Thyroid gland (tissue), 4 donors: ENCODE measurements around the gene SIRT3. TPM values are rescaled to one million over a fixed set of nuclear protein-coding genes. Genes with fewer than 3 reads are reported as not detected.

Experiments
- DNase-seq, 2 donors: peaks; one replicate each; pipeline ENCODE4 v3.0.0-alpha.2; 2019
- H3K27ac ChIP-seq, 3 donors: fragments of 200-600 bp; sonication (generic); 1 replicate in 2 of 3; 2 replicates in 1 of 3; pipeline ENCODE4 v1.5.1; 2016 to 2019; ENCODE audit warnings: mild to moderate bottlenecking in 1 of 3, moderate library complexity in 1 of 3
- H3K27me3 ChIP-seq: fragments of 200-600 bp; sonication (generic); one replicate; pipeline ENCODE4 v1.5.1; 2019
- H3K36me3 ChIP-seq, 2 donors: fragments of 200-600 bp; sonication (generic); one replicate each; pipeline ENCODE4 v1.5.1; 2016 to 2019
- H3K4me1 ChIP-seq, 2 donors: fragments of 200-600 bp; sonication (generic); one replicate each; pipeline ENCODE4 v1.5.1; 2017 to 2019
- H3K4me3 ChIP-seq, 3 donors: fragments of 200-600 bp; sonication (generic); replicated peaks in 1 of 3; 1 replicate in 2 of 3; 2 replicates in 1 of 3; pipeline ENCODE4 v1.5.1; 2016; ENCODE audit warnings: mild to moderate bottlenecking in 1 of 3
- H3K9me3 ChIP-seq: fragments of 200-600 bp; sonication (generic); one replicate; pipeline ENCODE4 v1.5.1; 2017
- POLR2A ChIP-seq, 2 donors: fragments of 450-650 bp; IDR thresholded peaks; one replicate each; pipeline ENCODE4 v1.6.1; 2017; ENCODE audit warnings: antibody characterized with exemption in 2 of 2, mild to moderate bottlenecking in 2 of 2, moderate library complexity in 1 of 2
- WGBS, 2 donors: methylation state at CpG; one replicate each; pipeline ENCODE4 v1.1.5; 2017; 5-methylcytosine and 5-hydroxymethylcytosine counted together
- intact Hi-C: fragments of 100-400 bp; cut with DNase I; formaldehyde crosslinking; loops from one replicate; pipeline ENCODE4 v1.15.1; 2023
- total RNA-seq, 4 donors: library from RNA; depleted of rRNA; stranded (reverse); fragments of >200 nt; gene quantifications; one replicate each; pipeline ENCODE4 v1.2.3, GENCODE V29; 2016
- TF ChIP-seq, protein P1 (sequence below), 6 experiments: fragments of 200-600 bp in 3 of 6; fragments of 450-650 bp in 3 of 6; sonication (generic) in 3 of 6; IDR thresholded peaks; one replicate each; pipeline ENCODE4 v1.5.1; 2016 to 2019; ENCODE audit warnings: antibody characterized with exemption in 6 of 6, mild to moderate bottlenecking in 2 of 6, inconsistent platforms in 1 of 6, moderate library complexity in 1 of 6

SIRT3 gene
- total RNA-seq, 4 donors from 2014 or later: 14.3 to 21.2 (median 17.0) TPM

- H3K27me3 ChIP-seq: no peaks in the 10 kb centered on the region
- peaks cover 17 to 18% of the 10 kb centered on the region in 2 donors for H3K4me1 ChIP-seq
- intact Hi-C loops: loop anchor here (5.0 kb wide), 1 partner anchor 35 kb away; no protein-coding TSS in a partner anchor
- 2 to 8% methylated on average over 13 to 56 of the region's 62 CpGs for WGBS, 2 donors
- peak within 1 kb of the TSS; percentile 96 to 99 (median 96) for H3K27ac ChIP-seq
- peak within 1 kb of the TSS; percentile 73 to 93 (median 83) for H3K4me3 ChIP-seq
- peak; percentile 86 to 87 for DNase-seq
- TF ChIP-seq, protein P1, sequence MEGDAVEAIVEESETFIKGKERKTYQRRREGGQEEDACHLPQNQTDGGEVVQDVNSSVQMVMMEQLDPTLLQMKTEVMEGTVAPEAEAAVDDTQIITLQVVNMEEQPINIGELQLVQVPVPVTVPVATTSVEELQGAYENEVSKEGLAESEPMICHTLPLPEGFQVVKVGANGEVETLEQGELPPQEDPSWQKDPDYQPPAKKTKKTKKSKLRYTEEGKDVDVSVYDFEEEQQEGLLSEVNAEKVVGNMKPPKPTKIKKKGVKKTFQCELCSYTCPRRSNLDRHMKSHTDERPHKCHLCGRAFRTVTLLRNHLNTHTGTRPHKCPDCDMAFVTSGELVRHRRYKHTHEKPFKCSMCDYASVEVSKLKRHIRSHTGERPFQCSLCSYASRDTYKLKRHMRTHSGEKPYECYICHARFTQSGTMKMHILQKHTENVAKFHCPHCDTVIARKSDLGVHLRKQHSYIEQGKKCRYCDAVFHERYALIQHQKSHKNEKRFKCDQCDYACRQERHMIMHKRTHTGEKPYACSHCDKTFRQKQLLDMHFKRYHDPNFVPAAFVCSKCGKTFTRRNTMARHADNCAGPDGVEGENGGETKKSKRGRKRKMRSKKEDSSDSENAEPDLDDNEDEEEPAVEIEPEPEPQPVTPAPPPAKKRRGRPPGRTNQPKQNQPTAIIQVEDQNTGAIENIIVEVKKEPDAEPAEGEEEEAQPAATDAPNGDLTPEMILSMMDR (IDR thresholded peaks at IDR 0.05): no peak
- TF ChIP-seq POLR2A (IDR thresholded peaks at IDR 0.05): peak in 1 of 2 donors; percentile 74
- no peaks in the 10 kb centered on the region for H3K9me3 ChIP-seq
- peaks cover 0 to 9% of the 10 kb centered on the region in 2 donors for H3K36me3 ChIP-seq
Observed at GRCh38 chr11:236774-237767, 929 bp upstream of the SIRT3 start, which contains the start of gene PSMD13. Gene PSMD13 (plus strand): TSS chr11:236976. CDS start chr11:237050, 74 bp downstream.

GRCh38 chr11:235609-235996 lies 539 bp downstream of the SIRT3 start:
- TF ChIP-seq, protein P1 (IDR thresholded peaks at IDR 0.05): no peak
- no peak for TF ChIP-seq POLR2A (IDR thresholded peaks at IDR 0.05)
- H3K36me3 ChIP-seq: peaks cover 0 to 5% of the 10 kb centered on the region in 2 donors
- no peaks in the 10 kb centered on the region for H3K9me3 ChIP-seq
- peak overlapping the region; percentile 70 to 96 (median 72) for H3K27ac ChIP-seq
- H3K27me3 ChIP-seq: no peaks in the 10 kb centered on the region
- intact Hi-C loops: loop anchor here (5.0 kb wide), 1 partner anchor 33 kb away; no protein-coding TSS in a partner anchor
- peaks cover 17 to 18% of the 10 kb centered on the region in 2 donors for H3K4me1 ChIP-seq
- WGBS, 2 donors: 6 to 7% methylated on average over 13 of the region's 13 CpGs
- no peak for DNase-seq
- H3K4me3 ChIP-seq: peak overlapping the region; percentile 61 to 93 (median 71)

GRCh38 chr11:235180-235579 lies 962 bp downstream of the SIRT3 start:
- Histone ChIP-seq H3K4me1 (peaks cover 17 to 18% of the 10 kb centered on the region in 2 donors), H3K27ac (no peak overlapping the region), H3K4me3 (no peak overlapping the region), H3K9me3 (no peaks in the 10 kb centered on the region), H3K27me3 (no peaks in the 10 kb centered on the region), H3K36me3 (peaks cover 0 to 5% of the 10 kb centered on the region in 2 donors)
- intact Hi-C loops: loop anchor here (5.0 kb wide), 1 partner anchor 33 kb away; no protein-coding TSS in a partner anchor
- TF ChIP-seq, protein P1 (IDR thresholded peaks at IDR 0.05): no peak
- no peak for TF ChIP-seq POLR2A (IDR thresholded peaks at IDR 0.05)
- DNase-seq: no peak
- WGBS, 2 donors: 83 to 85% methylated on average over 8 of the region's 8 CpGs

- no peaks in the 10 kb centered on the region for H3K27me3 ChIP-seq
- H3K27ac ChIP-seq: no peak overlapping the region
- no peak for DNase-seq
- TF ChIP-seq, protein P1 (IDR thresholded peaks at IDR 0.05): no peak
- no peak for TF ChIP-seq POLR2A (IDR thresholded peaks at IDR 0.05)
- no peaks in the 10 kb centered on the region for H3K9me3 ChIP-seq
- intact Hi-C loops: no loop called here
- H3K4me3 ChIP-seq: no peak overlapping the region
- 90 to 93% methylated on average over 19 to 20 of the region's 20 CpGs for WGBS, 2 donors
- no peaks in the 10 kb centered on the region for H3K36me3 ChIP-seq
- peaks cover 12 to 13% of the 10 kb centered on the region in 2 donors for H3K4me1 ChIP-seq
Observed at GRCh38 chr11:232783-233565, 3.2 kb downstream of the SIRT3 start.
